WTC11 (cell line): Measurements from ENCODE around the gene VCPKMT. TPM values are rescaled to one million over a fixed set of nuclear protein-coding genes. Genes with fewer than 3 reads are reported as not detected.

Experiments
- ATAC-seq: fragments of 200-7000 bp; cut with Tn5 transposase; 2 replicates; pipeline ENCODE4 v1.10.0; 2021; ENCODE audit warnings: mild to moderate bottlenecking, moderate library complexity
- CTCF ChIA-PET: fragments of 300-600 bp; sonication (Branson Sonifier 250); formaldehyde crosslinking; loops from one replicate; lab custom pipeline; 2021; ENCODE audit warnings: antibody characterized with exemption; lab: Charles Lee
- POLR2A ChIA-PET: fragments of 350-600 bp; sonication (Branson Sonifier 250); formaldehyde crosslinking; loops from one replicate; lab custom pipeline; 2021; ENCODE audit warnings: antibody characterized with exemption; lab: Charles Lee
- DNase-seq: peaks from one replicate; pipeline ENCODE4 v3.0.0; 2021; ENCODE audit warnings: low spot score
- H3K27ac Mint-ChIP-seq: 2 replicates; pipeline ENCODE4 v1.8.0; 2021; ENCODE audit warnings: mixed read lengths
- H3K27me3 Mint-ChIP-seq: 2 replicates; pipeline ENCODE4 v1.8.0; 2021; ENCODE audit warnings: low read depth, mild to moderate bottlenecking, moderate library complexity, mixed read lengths
- H3K36me3 Mint-ChIP-seq: 2 replicates; pipeline ENCODE4 v1.8.0; 2021; ENCODE audit warnings: mixed read lengths
- H3K4me1 Mint-ChIP-seq: 2 replicates; pipeline ENCODE4 v1.8.0; 2022; ENCODE audit warnings: mixed read lengths
- H3K4me3 Mint-ChIP-seq: 2 replicates; pipeline ENCODE4 v1.8.0; 2021; ENCODE audit warnings: mild to moderate bottlenecking, moderate library complexity, mixed read lengths
- H3K9me3 Mint-ChIP-seq: 2 replicates; pipeline ENCODE4 v1.8.0; 2021; ENCODE audit warnings: mixed read lengths
- CDX4 ChIP-seq: fragments of 250-450 bp; sonication (Bioruptor Pico); IDR thresholded peaks from 2 replicates; pipeline ENCODE4 v1.9.0; 2021; ENCODE audit warnings: moderate library complexity, mild to moderate bottlenecking, inconsistent platforms, borderline replicate concordance
- CREM ChIP-seq: sonication (generic); formaldehyde crosslinking; IDR thresholded peaks from 2 replicates; pipeline ENCODE4 v1.8.1; 2022; ENCODE audit warnings: mild to moderate bottlenecking, missing genetic modification reagents, moderate library complexity
- ETV6 ChIP-seq: sonication (generic); formaldehyde crosslinking; IDR thresholded peaks from 2 replicates; pipeline ENCODE4 v1.8.1; 2022; ENCODE audit warnings: mild to moderate bottlenecking, missing genetic modification reagents
- FOXP4 ChIP-seq: sonication (generic); formaldehyde crosslinking; IDR thresholded peaks from 2 replicates; pipeline ENCODE4 v1.8.0; 2022; ENCODE audit warnings: mild to moderate bottlenecking, missing genetic modification reagents
- GTF2I ChIP-seq: fragments of 250-450 bp; sonication (Bioruptor Pico); conservative IDR thresholded peaks from 2 replicates; pipeline ENCODE4 v1.4.0; 2021; ENCODE audit warnings: mild to moderate bottlenecking
- JUN ChIP-seq: sonication (generic); formaldehyde crosslinking; IDR thresholded peaks from 2 replicates; pipeline ENCODE4 v1.8.0; 2023; ENCODE audit warnings: mild to moderate bottlenecking, missing genetic modification reagents
- NFATC4 ChIP-seq: fragments of 250-450 bp; sonication (Bioruptor Pico); IDR thresholded peaks from 2 replicates; pipeline ENCODE4 v1.9.0; 2021; ENCODE audit warnings: mild to moderate bottlenecking
- NR2C2 ChIP-seq: sonication (generic); formaldehyde crosslinking; IDR thresholded peaks from 2 replicates; pipeline ENCODE4 v1.8.0; 2022; ENCODE audit warnings: mild to moderate bottlenecking, missing genetic modification reagents
- PRDM15 ChIP-seq: sonication (generic); formaldehyde crosslinking; IDR thresholded peaks from 2 replicates; pipeline ENCODE4 v1.8.0; 2022; ENCODE audit warnings: missing genetic modification reagents
- RELA ChIP-seq: sonication (generic); formaldehyde crosslinking; IDR thresholded peaks from 2 replicates; pipeline ENCODE4 v1.8.1; 2022; ENCODE audit warnings: missing genetic modification reagents, mild to moderate bottlenecking, borderline replicate concordance
- SMAD4 ChIP-seq: sonication (generic); formaldehyde crosslinking; IDR thresholded peaks from 2 replicates; pipeline ENCODE4 v1.8.0; 2022; ENCODE audit warnings: mild to moderate bottlenecking, missing genetic modification reagents
- SP1 ChIP-seq: sonication (generic); formaldehyde crosslinking; conservative IDR thresholded peaks from 2 replicates; pipeline ENCODE4 v1.8.1; 2022; ENCODE audit warnings: missing genetic modification reagents
- TEAD4 ChIP-seq: sonication (generic); formaldehyde crosslinking; IDR thresholded peaks from 2 replicates; pipeline ENCODE4 v1.8.0; 2022; ENCODE audit warnings: mild to moderate bottlenecking, missing genetic modification reagents
- ZNF138 ChIP-seq: sonication (generic); formaldehyde crosslinking; conservative IDR thresholded peaks from 2 replicates; pipeline ENCODE4 v1.8.1; 2022; ENCODE audit warnings: mild to moderate bottlenecking, moderate library complexity, missing genetic modification reagents
- ZNF219 ChIP-seq: sonication (generic); formaldehyde crosslinking; IDR thresholded peaks from 2 replicates; pipeline ENCODE4 v1.8.0; 2023; ENCODE audit warnings: missing genetic modification reagents, mild to moderate bottlenecking, borderline replicate concordance
- ZNF512 ChIP-seq: sonication (generic); formaldehyde crosslinking; IDR thresholded peaks from 2 replicates; pipeline ENCODE4 v1.8.1; 2022; ENCODE audit warnings: missing genetic modification reagents, borderline replicate concordance
- ZSCAN18 ChIP-seq: fragments of 250-450 bp; sonication (Bioruptor Pico); IDR thresholded peaks from 2 replicates; pipeline ENCODE4 v2.1.2; 2022; ENCODE audit warnings: mild to moderate bottlenecking, moderate library complexity
- total RNA-seq: library from RNA; stranded (reverse); gene quantifications from 3 replicates; pipeline ENCODE4 v1.2.3, GENCODE V29; 2021
- TF ChIP-seq, protein P1 (sequence below): sonication (generic); formaldehyde crosslinking; IDR thresholded peaks from 2 replicates; pipeline ENCODE4 v1.8.1; 2022; ENCODE audit warnings: mild to moderate bottlenecking, moderate library complexity, missing genetic modification reagents
- TF ChIP-seq, protein P2 (sequence below): fragments of 250-450 bp; sonication (Bioruptor Pico); IDR thresholded peaks from 2 replicates; pipeline ENCODE4 v1.8.0; 2021; ENCODE audit warnings: mild to moderate bottlenecking
- TF ChIP-seq, protein P3 (sequence below): sonication (generic); formaldehyde crosslinking; IDR thresholded peaks from 2 replicates; pipeline ENCODE4 v1.8.0; 2022; ENCODE audit warnings: mild to moderate bottlenecking, missing genetic modification reagents

Gene VCPKMT
- total RNA-seq, 1 experiment from 2014 or later: 11.5 TPM

DNA sequence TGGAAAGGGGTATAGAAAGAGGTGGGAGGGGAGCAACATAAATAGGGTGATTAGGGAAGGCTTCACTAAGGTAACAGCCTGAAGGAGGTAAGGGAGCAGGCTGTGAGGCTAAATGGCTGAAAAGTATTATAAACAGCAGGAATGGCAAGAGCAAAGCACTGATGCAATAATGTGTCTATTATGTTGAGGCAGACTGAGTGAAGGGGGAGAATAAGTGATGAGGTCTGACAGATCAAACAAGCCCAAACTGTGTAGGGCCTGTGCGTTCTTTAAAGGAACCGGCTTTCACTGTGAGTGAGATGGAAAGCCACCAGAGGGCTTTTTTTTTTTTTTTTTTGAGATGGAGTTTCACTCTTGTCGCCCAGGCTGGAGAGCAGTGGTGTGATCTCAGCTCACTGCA is 6.7 kb upstream of the VCPKMT start:
- no peak overlapping the region for H3K27ac Mint-ChIP-seq
- no peak overlapping the region for H3K4me3 Mint-ChIP-seq
- H3K27me3 Mint-ChIP-seq: no peaks in the 10 kb centered on the region
- ATAC-seq: peak; percentile 60
- CTCF ChIA-PET: interaction anchor here (0.6 to 0.7 kb wide), 3 partner anchors 14 to 694 kb away, joined by 3 to 5 read pairs (median 3); no protein-coding TSS in a partner anchor
- no peaks in the 10 kb centered on the region for H3K9me3 Mint-ChIP-seq
- TF ChIP-seq NR2C2 (no peak), CREM (CRISPR knock-in tag) (no peak), JUN (CRISPR knock-in tag) (no peak), CDX4 (CRISPR knock-in tag) (no peak), NFATC4 (no peak)
- TF ChIP-seq, protein P1, sequence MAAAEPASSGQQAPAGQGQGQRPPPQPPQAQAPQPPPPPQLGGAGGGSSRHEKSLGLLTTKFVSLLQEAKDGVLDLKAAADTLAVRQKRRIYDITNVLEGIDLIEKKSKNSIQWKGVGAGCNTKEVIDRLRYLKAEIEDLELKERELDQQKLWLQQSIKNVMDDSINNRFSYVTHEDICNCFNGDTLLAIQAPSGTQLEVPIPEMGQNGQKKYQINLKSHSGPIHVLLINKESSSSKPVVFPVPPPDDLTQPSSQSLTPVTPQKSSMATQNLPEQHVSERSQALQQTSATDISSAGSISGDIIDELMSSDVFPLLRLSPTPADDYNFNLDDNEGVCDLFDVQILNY (CRISPR knock-in tag): no peak
- TF ChIP-seq, all 79 proteins: peak for 0
- POLR2A ChIA-PET: no interaction called here
- Mint-ChIP-seq H3K4me1 (peaks cover 3% of the 10 kb centered on the region), H3K36me3 (no peaks in the 10 kb centered on the region)
- DNase-seq: no peak

DNA sequence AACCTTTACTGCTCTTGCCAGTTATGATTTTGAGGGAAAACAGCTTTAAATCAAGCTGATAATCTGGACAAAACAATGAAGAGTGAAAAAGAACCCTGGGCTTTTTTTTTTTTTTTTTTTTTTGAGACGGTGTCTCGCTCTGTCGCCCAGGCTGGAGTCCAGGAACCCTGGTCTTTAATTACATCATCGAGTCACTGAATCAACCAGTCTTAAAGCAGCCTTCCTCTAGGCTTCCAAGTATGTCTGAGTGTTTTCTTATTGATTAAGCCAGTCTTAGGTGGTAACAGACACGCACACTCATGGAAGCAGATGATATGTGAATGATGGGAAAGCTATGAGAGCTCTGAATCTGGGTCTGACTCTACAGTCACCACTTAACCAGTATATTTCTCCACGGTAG is 5.9 kb upstream of the VCPKMT start:
- ChIA-PET CTCF (no interaction called here), POLR2A (no interaction called here)
- no peak for ATAC-seq
- Mint-ChIP-seq H3K27me3 (no peaks in the 10 kb centered on the region), H3K4me3 (no peak overlapping the region), H3K9me3 (no peaks in the 10 kb centered on the region), H3K36me3 (no peaks in the 10 kb centered on the region), H3K4me1 (peaks cover 7% of the 10 kb centered on the region), H3K27ac (no peak overlapping the region)
- no peak for DNase-seq
- TF ChIP-seq, protein P2, sequence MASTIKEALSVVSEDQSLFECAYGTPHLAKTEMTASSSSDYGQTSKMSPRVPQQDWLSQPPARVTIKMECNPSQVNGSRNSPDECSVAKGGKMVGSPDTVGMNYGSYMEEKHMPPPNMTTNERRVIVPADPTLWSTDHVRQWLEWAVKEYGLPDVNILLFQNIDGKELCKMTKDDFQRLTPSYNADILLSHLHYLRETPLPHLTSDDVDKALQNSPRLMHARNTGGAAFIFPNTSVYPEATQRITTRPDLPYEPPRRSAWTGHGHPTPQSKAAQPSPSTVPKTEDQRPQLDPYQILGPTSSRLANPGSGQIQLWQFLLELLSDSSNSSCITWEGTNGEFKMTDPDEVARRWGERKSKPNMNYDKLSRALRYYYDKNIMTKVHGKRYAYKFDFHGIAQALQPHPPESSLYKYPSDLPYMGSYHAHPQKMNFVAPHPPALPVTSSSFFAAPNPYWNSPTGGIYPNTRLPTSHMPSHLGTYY (CRISPR knock-in tag): no peak
- no peak for TF ChIP-seq SMAD4 (CRISPR knock-in tag)
- TF ChIP-seq ZNF512 (CRISPR knock-in tag): no peak
- TF ChIP-seq ETV6: no peak
- no peak for TF ChIP-seq FOXP4 (CRISPR knock-in tag)
- TF ChIP-seq SP1 (CRISPR knock-in tag): no peak
- TF ChIP-seq ZNF138 (CRISPR knock-in tag): no peak
- TF ChIP-seq ZSCAN18 (CRISPR knock-in tag): no peak
- no peak for TF ChIP-seq RELA (CRISPR knock-in tag)
- TF ChIP-seq CDX4 (CRISPR knock-in tag): no peak
- no peak for TF ChIP-seq PRDM15 (CRISPR knock-in tag)
- TF ChIP-seq, protein P3, sequence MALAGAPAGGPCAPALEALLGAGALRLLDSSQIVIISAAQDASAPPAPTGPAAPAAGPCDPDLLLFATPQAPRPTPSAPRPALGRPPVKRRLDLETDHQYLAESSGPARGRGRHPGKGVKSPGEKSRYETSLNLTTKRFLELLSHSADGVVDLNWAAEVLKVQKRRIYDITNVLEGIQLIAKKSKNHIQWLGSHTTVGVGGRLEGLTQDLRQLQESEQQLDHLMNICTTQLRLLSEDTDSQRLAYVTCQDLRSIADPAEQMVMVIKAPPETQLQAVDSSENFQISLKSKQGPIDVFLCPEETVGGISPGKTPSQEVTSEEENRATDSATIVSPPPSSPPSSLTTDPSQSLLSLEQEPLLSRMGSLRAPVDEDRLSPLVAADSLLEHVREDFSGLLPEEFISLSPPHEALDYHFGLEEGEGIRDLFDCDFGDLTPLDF (CRISPR knock-in tag): no peak
- TF ChIP-seq ZNF219 (CRISPR knock-in tag): no peak
- TF ChIP-seq GTF2I (CRISPR knock-in tag): no peak
- TF ChIP-seq TEAD4 (CRISPR knock-in tag): no peak
